Mesothelial cell of epicardium (in vitro differentiated cells): ENCODE results near the gene PKIB. TPM values are rescaled to one million over a fixed set of nuclear protein-coding genes. Genes with fewer than 3 reads are reported as not detected.

Experiments used
- DNase-seq, 2 experiments: peaks; one replicate each; pipeline ENCODE4 v3.0.0; 2021; ENCODE audit warnings: low spot score in 2 of 2; ENCODE audit not compliant: unreplicated experiment in 2 of 2
- H3K27ac Mint-ChIP-seq: 2 replicates; pipeline ENCODE4 v1.8.0; 2021; ENCODE audit warnings: mixed read lengths
- H3K27me3 Mint-ChIP-seq: 2 replicates; pipeline ENCODE4 v1.8.0; 2021; ENCODE audit warnings: low read depth, mixed read lengths
- H3K36me3 Mint-ChIP-seq: 2 replicates; pipeline ENCODE4 v1.8.0; 2021; ENCODE audit warnings: mixed read lengths
- H3K4me1 Mint-ChIP-seq: 2 replicates; pipeline ENCODE4 v1.8.0; 2021; ENCODE audit warnings: mixed read lengths
- H3K4me3 Mint-ChIP-seq: 2 replicates; pipeline ENCODE4 v1.8.0; 2021; ENCODE audit warnings: mild to moderate bottlenecking, moderate library complexity, mixed read lengths
- H3K9me3 Mint-ChIP-seq: 2 replicates; pipeline ENCODE4 v1.8.0; 2021; ENCODE audit warnings: mixed read lengths
- total RNA-seq: library from RNA; stranded (reverse); gene quantifications from 3 replicates; pipeline ENCODE4 v1.2.1, GENCODE V29; 2021
- TF ChIP-seq, protein P1 (sequence below): fragments of 200-600 bp; sonication (generic); IDR thresholded peaks from one replicate; pipeline ENCODE4 v1.5.0; 2021; ENCODE audit warnings: antibody characterized with exemption; ENCODE audit not compliant: unreplicated experiment

Gene PKIB
- total RNA-seq, 1 donor from 2014 or later, result 48.9 TPM

DNA sequence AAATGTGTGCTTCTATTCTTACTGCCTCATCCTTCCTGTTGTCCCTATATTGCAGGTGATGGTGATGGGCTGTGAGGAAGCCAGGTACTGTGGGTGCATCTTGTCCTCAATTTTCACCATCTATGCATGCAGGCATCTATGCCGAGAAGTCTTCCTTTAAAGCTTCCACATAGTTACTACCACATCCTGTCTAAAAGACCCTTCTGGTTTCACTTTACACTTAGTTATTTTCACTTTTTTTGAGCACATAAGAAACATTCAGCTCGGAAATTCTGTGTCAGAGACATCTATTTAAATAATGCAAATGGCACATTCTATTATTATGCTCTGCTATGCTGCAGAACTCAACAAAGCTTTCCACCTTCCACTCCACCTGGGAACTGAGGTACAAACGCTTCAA is 141.1 kb downstream of the PKIB start:
- DNase-seq, result no peak
- peaks cover 19% of the 10 kb centered on the region for H3K4me1 Mint-ChIP-seq
- no peak overlapping the region for H3K4me3 Mint-ChIP-seq
- H3K27me3 Mint-ChIP-seq, result no peaks in the 10 kb centered on the region
- H3K9me3 Mint-ChIP-seq, result peaks cover 28% of the 10 kb centered on the region
- H3K27ac Mint-ChIP-seq, result peak overlapping the region; percentile 57
- H3K36me3 Mint-ChIP-seq, result peaks cover 9% of the 10 kb centered on the region
- TF ChIP-seq, protein P1, sequence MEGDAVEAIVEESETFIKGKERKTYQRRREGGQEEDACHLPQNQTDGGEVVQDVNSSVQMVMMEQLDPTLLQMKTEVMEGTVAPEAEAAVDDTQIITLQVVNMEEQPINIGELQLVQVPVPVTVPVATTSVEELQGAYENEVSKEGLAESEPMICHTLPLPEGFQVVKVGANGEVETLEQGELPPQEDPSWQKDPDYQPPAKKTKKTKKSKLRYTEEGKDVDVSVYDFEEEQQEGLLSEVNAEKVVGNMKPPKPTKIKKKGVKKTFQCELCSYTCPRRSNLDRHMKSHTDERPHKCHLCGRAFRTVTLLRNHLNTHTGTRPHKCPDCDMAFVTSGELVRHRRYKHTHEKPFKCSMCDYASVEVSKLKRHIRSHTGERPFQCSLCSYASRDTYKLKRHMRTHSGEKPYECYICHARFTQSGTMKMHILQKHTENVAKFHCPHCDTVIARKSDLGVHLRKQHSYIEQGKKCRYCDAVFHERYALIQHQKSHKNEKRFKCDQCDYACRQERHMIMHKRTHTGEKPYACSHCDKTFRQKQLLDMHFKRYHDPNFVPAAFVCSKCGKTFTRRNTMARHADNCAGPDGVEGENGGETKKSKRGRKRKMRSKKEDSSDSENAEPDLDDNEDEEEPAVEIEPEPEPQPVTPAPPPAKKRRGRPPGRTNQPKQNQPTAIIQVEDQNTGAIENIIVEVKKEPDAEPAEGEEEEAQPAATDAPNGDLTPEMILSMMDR, result no peak

GRCh38 chr6:122752459-122752858 is 142.3 kb downstream of the PKIB start:
- DNase-seq, result no peak
- H3K4me3 Mint-ChIP-seq, result no peak overlapping the region
- peaks cover 26% of the 10 kb centered on the region for H3K9me3 Mint-ChIP-seq
- H3K36me3 Mint-ChIP-seq, result peaks cover 9% of the 10 kb centered on the region
- H3K27ac Mint-ChIP-seq, result no peak overlapping the region
- H3K4me1 Mint-ChIP-seq, result peaks cover 19% of the 10 kb centered on the region
- no peaks in the 10 kb centered on the region for H3K27me3 Mint-ChIP-seq
- TF ChIP-seq, protein P1, result no peak

DNA sequence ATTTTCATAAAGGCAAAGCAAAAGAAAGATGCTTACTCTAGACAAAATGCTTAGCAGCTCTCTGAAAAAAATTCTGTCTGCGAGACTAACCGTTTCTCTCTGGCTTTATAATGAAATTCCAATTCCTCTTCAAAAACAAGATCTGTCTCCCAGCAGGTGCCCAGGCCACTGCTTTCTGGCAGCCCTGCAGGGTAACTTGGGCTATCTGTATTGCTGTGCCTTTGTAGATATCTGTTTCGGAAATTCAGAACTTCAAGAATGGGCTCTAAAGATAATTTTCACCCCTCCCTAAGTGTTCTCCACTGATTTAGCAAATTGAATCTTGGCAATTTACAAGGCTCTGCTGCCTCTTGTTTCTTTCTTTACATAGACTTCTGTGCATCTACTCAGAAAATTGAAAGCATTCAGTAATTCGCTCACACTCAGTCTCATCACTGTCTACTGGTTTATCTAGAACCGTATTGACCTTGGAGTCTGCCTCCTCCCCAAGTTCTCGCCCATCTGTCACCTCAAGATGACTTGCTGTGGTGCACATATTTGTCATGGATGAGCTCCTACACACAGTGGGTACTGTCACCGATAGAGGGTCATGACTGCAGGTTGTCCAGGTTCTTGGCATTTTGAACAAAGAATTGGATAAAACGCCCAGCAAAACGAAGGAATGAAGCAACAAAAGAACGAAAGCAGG is 142.9 kb downstream of the PKIB start:
- Mint-ChIP-seq H3K36me3 (peaks cover 6% of the 10 kb centered on the region), H3K4me3 (no peak overlapping the region), H3K27ac (no peak overlapping the region), H3K4me1 (peaks cover 19% of the 10 kb centered on the region), H3K9me3 (peaks cover 20% of the 10 kb centered on the region), H3K27me3 (no peaks in the 10 kb centered on the region)
- no peak for DNase-seq
- TF ChIP-seq, protein P1, result no peak

GRCh38 chr6:122753688-122754056 is 143.5 kb downstream of the PKIB start:
- TF ChIP-seq, protein P1, result no peak
- H3K9me3 Mint-ChIP-seq, result peaks cover 18% of the 10 kb centered on the region
- peaks cover 19% of the 10 kb centered on the region for H3K4me1 Mint-ChIP-seq
- no peak for DNase-seq
- H3K27me3 Mint-ChIP-seq, result no peaks in the 10 kb centered on the region
- H3K36me3 Mint-ChIP-seq, result peaks cover 4% of the 10 kb centered on the region
- no peak overlapping the region for H3K4me3 Mint-ChIP-seq
- no peak overlapping the region for H3K27ac Mint-ChIP-seq

DNA sequence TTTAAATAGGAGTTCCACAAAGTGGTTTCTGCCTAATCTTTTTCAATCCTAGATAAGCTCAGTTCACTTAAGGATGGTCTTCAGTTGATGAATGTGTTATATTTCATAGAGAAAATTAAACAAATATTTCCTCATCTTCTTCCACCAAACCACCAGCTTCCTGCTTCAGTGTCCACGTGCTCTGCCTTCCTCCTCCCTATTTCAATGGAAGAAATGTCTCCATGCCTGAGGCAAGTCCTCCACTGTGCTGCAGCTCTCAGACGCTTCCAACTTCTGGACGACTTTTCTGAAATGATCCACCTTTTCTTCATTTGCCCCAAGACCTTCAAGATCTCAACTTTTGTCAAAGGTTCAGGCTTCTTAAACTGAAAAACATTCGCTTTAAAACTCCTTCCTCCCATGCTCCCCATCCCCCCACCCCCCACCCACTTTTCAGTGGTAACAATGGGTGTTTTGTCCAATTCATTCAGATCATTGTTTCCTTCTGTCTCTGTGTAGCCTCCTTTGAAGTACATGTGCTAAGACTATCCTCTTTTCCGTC is 144.1 kb downstream of the PKIB start:
- H3K27ac Mint-ChIP-seq, result no peak overlapping the region
- TF ChIP-seq, protein P1, result no peak
- peaks cover 16% of the 10 kb centered on the region for H3K9me3 Mint-ChIP-seq
- H3K27me3 Mint-ChIP-seq, result no peaks in the 10 kb centered on the region
- H3K36me3 Mint-ChIP-seq, result peaks cover 3% of the 10 kb centered on the region
- peaks cover 19% of the 10 kb centered on the region for H3K4me1 Mint-ChIP-seq
- no peak for DNase-seq
- H3K4me3 Mint-ChIP-seq, result no peak overlapping the region
